Activated CD4-positive, alpha-beta T cell treated with anti-CD3 and anti-CD28 coated beads, Interleukin-2, amount 10 ng/mL, durations not matched to agents 7 days and 5 days (primary cell): ENCODE results near the gene CYB561. TPM values are rescaled to one million over a fixed set of nuclear protein-coding genes. Genes with fewer than 3 reads are reported as not detected.

Source experiments
- CTCF ChIA-PET: fragments of 350-600 bp; sonication (Branson Sonifier 250); formaldehyde crosslinking; loops from one replicate; lab custom pipeline; 2021; ENCODE audit warnings: antibody characterized with exemption; lab: Charles Lee
- POLR2A ChIA-PET: fragments of 350-600 bp; sonication (Branson Sonifier 250); formaldehyde crosslinking; loops from one replicate; lab custom pipeline; 2021; ENCODE audit warnings: antibody characterized with exemption; lab: Charles Lee
- DNase-seq: peaks from one replicate; pipeline ENCODE4 v3.0.0-alpha.2; 2020
- H3K27ac Mint-ChIP-seq: one replicate; pipeline ENCODE4 v1.8.0; 2021; ENCODE audit warnings: mild to moderate bottlenecking, moderate library complexity, mixed read lengths
- H3K27me3 Mint-ChIP-seq: one replicate; pipeline ENCODE4 v1.8.0; 2021; ENCODE audit warnings: mixed read lengths
- H3K36me3 Mint-ChIP-seq: one replicate; pipeline ENCODE4 v1.8.0; 2021; ENCODE audit warnings: low read depth, mixed read lengths
- H3K4me1 Mint-ChIP-seq: one replicate; pipeline ENCODE4 v1.8.0; 2021; ENCODE audit warnings: mixed read lengths
- H3K4me3 Mint-ChIP-seq: one replicate; pipeline ENCODE4 v1.8.0; 2021; ENCODE audit warnings: mild to moderate bottlenecking, moderate library complexity, mixed read lengths
- H3K9me3 Mint-ChIP-seq: one replicate; pipeline ENCODE4 v1.8.0; 2021; ENCODE audit warnings: mixed read lengths
- total RNA-seq, 2 experiments: library from RNA; stranded (reverse); gene quantifications; one replicate each; pipeline ENCODE4 v1.2.3, GENCODE V29; 2021

The CYB561 gene
- total RNA-seq, 2 experiments from 2014 or later: 7.9 to 9.5 TPM

DNA sequence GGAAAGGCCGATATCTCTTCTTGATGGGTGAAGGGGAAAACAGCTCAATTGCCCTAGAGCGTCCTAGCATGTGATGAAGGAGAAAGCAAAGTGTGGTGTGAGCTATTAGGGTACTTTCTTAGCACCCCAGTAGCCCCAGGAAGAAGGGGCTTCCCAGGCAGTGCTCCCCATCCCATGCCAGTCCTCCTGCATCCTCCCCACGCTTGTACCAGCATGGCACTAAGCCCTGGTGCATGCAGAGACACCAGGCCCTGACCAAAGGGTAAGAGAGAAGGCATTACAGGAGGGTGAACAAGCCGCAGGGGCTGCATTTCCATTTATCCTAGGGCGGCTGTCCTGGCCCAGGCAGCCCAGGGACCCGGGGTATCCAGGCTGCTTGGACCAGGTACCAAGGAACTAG, 3.1 kb downstream of the CYB561 start:
- CTCF ChIA-PET: interaction anchor here (1.0 to 6.0 kb wide), 4 partner anchors 10 to 34 kb away, joined by 5 to 57 read pairs (median 13); partner anchors contain the start of gene ACE
- POLR2A ChIA-PET: no interaction called here
- H3K9me3 Mint-ChIP-seq: no peaks in the 10 kb centered on the region
- no peak overlapping the region for H3K4me3 Mint-ChIP-seq
- DNase-seq: no peak
- peaks cover 9% of the 10 kb centered on the region for H3K36me3 Mint-ChIP-seq
- peaks cover 12% of the 10 kb centered on the region for H3K27me3 Mint-ChIP-seq
- H3K4me1 Mint-ChIP-seq: peaks cover 43% of the 10 kb centered on the region
- H3K27ac Mint-ChIP-seq: no peak overlapping the region

GRCh38 chr17:63442549-63443035, 3.5 kb downstream of the CYB561 start:
- DNase-seq: no peak
- ChIA-PET POLR2A (no interaction called here), CTCF (interaction anchor here (0.5 to 6.0 kb wide), 6 partner anchors 10 to 144 kb away, joined by 3 to 57 read pairs (median 8); partner anchors contain the start of gene ACE)
- H3K4me1 Mint-ChIP-seq: peaks cover 43% of the 10 kb centered on the region
- peaks cover 12% of the 10 kb centered on the region for H3K27me3 Mint-ChIP-seq
- H3K4me3 Mint-ChIP-seq: no peak overlapping the region
- peak overlapping the region; percentile 81 for H3K27ac Mint-ChIP-seq
- no peaks in the 10 kb centered on the region for H3K9me3 Mint-ChIP-seq
- peaks cover 9% of the 10 kb centered on the region for H3K36me3 Mint-ChIP-seq

DNA sequence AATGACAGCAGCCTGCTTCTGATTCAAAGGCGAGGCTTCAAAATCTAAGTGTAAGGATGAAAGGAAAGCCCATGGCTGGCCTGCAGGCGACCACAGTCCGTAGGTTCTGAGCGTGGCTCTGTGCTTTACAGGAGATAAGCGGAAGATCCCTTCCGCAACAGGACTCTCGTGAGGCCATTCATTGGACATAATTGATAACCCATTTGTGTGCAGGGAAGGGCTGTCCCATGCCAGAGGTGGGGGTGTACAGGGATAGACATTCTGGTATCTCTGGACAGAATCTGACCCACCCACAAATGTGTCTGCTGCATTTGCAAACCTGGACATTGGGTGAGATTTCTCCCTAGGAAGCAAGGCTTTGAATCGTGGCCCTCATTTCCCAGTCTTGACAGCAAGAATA, 4.0 kb downstream of the CYB561 start:
- Mint-ChIP-seq H3K36me3 (peaks cover 9% of the 10 kb centered on the region), H3K9me3 (no peaks in the 10 kb centered on the region), H3K27me3 (peaks cover 12% of the 10 kb centered on the region), H3K27ac (peak overlapping the region; percentile 81), H3K4me3 (no peak overlapping the region), H3K4me1 (peaks cover 39% of the 10 kb centered on the region)
- DNase-seq: no peak
- ChIA-PET CTCF (interaction anchor here (0.5 to 6.0 kb wide), 4 partner anchors 9 to 144 kb away, joined by 3 to 57 read pairs (median 10); no protein-coding TSS in a partner anchor), POLR2A (no interaction called here)

DNA sequence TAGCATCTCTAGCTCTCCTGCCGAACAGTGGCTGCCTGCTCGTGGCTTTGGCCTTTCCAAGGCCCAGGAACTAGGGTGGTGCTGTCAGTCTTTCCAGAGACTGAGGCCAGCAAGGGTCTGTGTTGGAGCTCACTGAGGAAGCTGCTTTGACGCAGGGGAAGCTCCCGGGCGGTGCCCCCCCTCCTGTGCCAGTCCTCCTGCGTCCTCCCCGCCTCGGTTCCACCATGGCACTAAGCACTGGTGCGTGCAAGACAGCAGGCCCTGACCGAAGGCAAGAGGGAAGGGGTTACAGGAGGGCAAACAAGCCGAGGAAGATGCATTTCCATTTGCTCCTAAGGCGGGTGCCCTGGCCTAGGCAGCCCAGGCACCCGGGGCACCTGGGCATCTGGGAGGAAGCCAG, 4.5 kb downstream of the CYB561 start:
- ChIA-PET POLR2A (no interaction called here), CTCF (interaction anchor here (1.0 to 4.2 kb wide), 2 partner anchors 16 to 26 kb away, joined by 3 to 16 read pairs; no protein-coding TSS in a partner anchor)
- Mint-ChIP-seq H3K36me3 (peaks cover 9% of the 10 kb centered on the region), H3K4me1 (peaks cover 41% of the 10 kb centered on the region), H3K27me3 (peaks cover 12% of the 10 kb centered on the region), H3K27ac (peak overlapping the region; percentile 64), H3K4me3 (no peak overlapping the region), H3K9me3 (no peaks in the 10 kb centered on the region)
- no peak for DNase-seq

DNA sequence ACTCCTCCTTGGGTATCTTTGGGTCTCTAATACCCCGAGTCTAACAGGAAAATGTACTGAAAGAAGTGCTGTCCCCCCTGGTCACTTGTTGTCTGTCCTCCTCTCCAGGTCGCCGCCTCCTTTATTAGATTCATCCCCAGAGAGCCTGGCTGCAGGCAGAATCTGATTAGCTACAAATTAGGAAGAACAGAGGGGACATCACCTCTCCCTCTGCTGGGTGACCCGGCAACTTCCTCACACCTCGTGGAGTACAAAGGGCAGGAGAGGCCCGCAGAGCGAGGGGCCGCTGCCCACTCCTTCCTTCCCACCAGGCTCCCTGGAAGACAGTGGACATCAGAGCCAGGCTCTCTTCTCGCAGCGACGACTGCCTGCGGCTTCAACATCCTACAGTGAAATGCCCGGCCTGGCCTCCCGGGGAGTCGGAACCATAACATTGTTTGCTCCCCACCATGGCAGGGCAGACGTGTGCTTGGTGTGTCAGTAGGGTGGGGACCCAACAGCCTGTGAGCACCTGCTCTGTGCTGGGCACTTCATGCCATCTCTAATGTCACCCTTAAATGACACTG, 5.3 kb downstream of the CYB561 start:
- peaks cover 45% of the 10 kb centered on the region for H3K4me1 Mint-ChIP-seq
- H3K27ac Mint-ChIP-seq: peak overlapping the region; percentile 98
- H3K4me3 Mint-ChIP-seq: no peak overlapping the region
- peaks cover 9% of the 10 kb centered on the region for H3K36me3 Mint-ChIP-seq
- H3K27me3 Mint-ChIP-seq: peaks cover 12% of the 10 kb centered on the region
- DNase-seq: no peak
- CTCF ChIA-PET: interaction anchor here (1.1 to 7.1 kb wide), 3 partner anchors 13 to 16 kb away, joined by 3 to 57 read pairs (median 16); no protein-coding TSS in a partner anchor
- POLR2A ChIA-PET: no interaction called here
- H3K9me3 Mint-ChIP-seq: no peaks in the 10 kb centered on the region

GRCh38 chr17:63440127-63440769, 5.9 kb downstream of the CYB561 start:
- DNase-seq: peak; percentile 42
- Mint-ChIP-seq H3K4me1 (peaks cover 50% of the 10 kb centered on the region), H3K4me3 (peak overlapping the region; percentile 57), H3K36me3 (peaks cover 9% of the 10 kb centered on the region), H3K27ac (peak overlapping the region; percentile 98), H3K9me3 (no peaks in the 10 kb centered on the region), H3K27me3 (peaks cover 11% of the 10 kb centered on the region)
- CTCF ChIA-PET: interaction anchor here (0.6 to 7.1 kb wide), 4 partner anchors 9 to 202 kb away, joined by 3 to 57 read pairs (median 5); no protein-coding TSS in a partner anchor
- POLR2A ChIA-PET: no interaction called here

- DNase-seq: peak; percentile 58
- POLR2A ChIA-PET: no interaction called here
Measured at GRCh38 chr17:63439687-63440086, 6.4 kb downstream of the CYB561 start.

DNA sequence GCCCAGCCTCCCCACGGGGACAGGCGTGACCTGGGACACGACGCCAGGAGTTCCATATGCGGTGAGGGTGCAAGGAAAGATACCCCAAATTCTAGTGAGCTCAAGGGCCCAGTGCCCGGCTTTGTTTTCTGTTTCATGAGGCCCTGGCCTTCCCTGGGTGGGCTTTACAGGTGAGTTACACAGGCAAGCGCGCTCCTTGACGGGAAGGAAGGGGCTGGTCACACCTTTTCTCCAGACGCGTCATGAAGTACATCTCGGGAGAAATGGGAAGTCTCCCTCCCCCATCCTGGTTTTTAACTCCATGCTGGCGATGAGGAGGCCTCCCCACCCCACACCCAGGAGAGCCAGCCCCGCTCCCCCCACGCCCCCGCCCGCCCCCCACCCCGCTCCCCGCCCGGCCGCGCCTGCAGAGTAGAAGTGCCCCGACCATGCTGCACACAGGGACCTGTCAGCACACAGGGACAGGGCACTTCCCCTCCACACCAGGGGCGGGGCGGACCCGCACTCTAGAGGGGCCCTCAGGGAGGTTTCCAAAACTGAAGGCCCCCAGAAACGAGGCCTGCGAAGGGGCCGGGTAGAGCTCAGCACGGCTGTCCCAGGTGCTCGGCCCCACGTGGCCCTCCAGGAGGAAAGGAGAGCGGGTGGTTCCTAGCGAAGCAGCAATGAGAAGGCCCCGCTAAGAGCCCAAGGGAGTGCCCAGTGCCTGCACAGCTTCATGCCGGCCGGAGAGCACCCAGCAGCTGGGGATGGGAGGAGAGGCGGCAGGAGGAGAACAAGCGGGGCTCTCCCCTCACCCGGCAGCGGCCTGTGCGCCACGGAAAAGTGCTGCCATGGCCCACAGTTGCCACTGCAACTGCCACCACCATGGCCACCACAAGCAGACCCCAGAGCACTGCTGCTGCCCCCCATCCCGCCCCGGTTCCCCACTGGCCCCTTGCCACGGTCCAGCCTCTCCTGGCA, 7.7 kb downstream of the CYB561 start:
- peaks cover 14% of the 10 kb centered on the region for H3K36me3 Mint-ChIP-seq
- no peak for DNase-seq
- CTCF ChIA-PET: interaction anchor here (0.6 to 7.1 kb wide), 4 partner anchors 13 to 637 kb away, joined by 3 to 57 read pairs (median 5); no protein-coding TSS in a partner anchor
- POLR2A ChIA-PET: no interaction called here
- no peaks in the 10 kb centered on the region for H3K27me3 Mint-ChIP-seq
- H3K4me3 Mint-ChIP-seq: no peak overlapping the region
- peak overlapping the region; percentile 89 for H3K27ac Mint-ChIP-seq
- H3K9me3 Mint-ChIP-seq: no peaks in the 10 kb centered on the region
- H3K4me1 Mint-ChIP-seq: peaks cover 65% of the 10 kb centered on the region

More at GRCh38 chr17:63439687-63440086, 6.4 kb downstream of the CYB561 start:
- Mint-ChIP-seq H3K4me1 (peaks cover 52% of the 10 kb centered on the region), H3K27ac (peak overlapping the region; percentile 98), H3K36me3 (peaks cover 12% of the 10 kb centered on the region), H3K9me3 (no peaks in the 10 kb centered on the region), H3K4me3 (peak overlapping the region; percentile 57), H3K27me3 (peaks cover 5% of the 10 kb centered on the region)
- CTCF ChIA-PET: interaction anchor here (0.6 to 7.1 kb wide), 5 partner anchors 8 to 203 kb away, joined by 3 to 57 read pairs (median 3); no protein-coding TSS in a partner anchor

DNA sequence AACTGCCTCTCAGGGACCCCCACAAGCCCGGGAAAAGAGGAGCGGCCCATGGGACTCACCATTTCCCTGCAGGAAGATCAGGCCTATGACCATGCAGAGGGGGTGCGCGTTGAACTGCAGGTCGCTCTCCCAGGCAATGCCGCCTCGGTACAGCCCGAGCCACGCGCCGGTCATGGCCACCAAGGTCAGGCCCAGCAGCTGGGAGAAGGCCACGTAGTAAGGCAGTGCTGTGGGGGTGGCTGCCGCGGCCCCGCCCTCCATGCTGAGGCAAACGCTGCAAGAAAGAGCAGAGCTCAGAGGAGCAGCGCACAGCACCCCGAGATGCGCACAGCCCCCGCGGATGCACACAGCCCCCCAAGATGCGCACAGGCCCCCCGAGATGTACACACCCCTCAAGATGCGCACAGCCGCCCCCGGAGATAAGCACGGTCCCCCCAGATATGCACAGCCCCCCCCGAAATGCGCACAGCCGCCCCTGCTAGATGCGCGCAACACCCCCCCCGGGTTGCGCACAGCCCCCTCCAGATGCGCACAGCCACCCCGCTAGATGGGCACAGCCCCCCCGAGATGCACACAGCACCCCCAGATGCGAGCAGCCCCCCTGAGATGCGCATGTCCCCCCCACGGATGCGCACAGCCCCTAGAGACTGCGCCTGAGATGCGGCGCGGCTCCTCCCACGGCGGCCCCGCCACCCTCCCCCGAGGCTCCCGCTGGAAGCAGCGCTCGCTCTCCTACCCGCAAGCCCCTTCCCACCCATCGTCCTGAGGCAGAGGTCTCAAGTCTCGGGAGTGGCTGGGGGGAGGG, 8.6 kb downstream of the CYB561 start:
- H3K36me3 Mint-ChIP-seq: peaks cover 14% of the 10 kb centered on the region
- H3K27me3 Mint-ChIP-seq: no peaks in the 10 kb centered on the region
- H3K4me3 Mint-ChIP-seq: no peak overlapping the region
- POLR2A ChIA-PET: no interaction called here
- peak overlapping the region; percentile 80 for H3K27ac Mint-ChIP-seq
- CTCF ChIA-PET: interaction anchor here (0.7 to 7.1 kb wide), 4 partner anchors 12 to 185 kb away, joined by 3 to 57 read pairs (median 14); partner anchors contain the start of gene MAP3K3
- H3K9me3 Mint-ChIP-seq: no peaks in the 10 kb centered on the region
- peaks cover 71% of the 10 kb centered on the region for H3K4me1 Mint-ChIP-seq
- DNase-seq: no peak

- peaks cover 14% of the 10 kb centered on the region for H3K36me3 Mint-ChIP-seq
- peaks cover 71% of the 10 kb centered on the region for H3K4me1 Mint-ChIP-seq
Measured at GRCh38 chr17:63436523-63437110, 9.5 kb downstream of the CYB561 start.

More at GRCh38 chr17:63436523-63437110, 9.5 kb downstream of the CYB561 start:
- Mint-ChIP-seq H3K27ac (peak overlapping the region; percentile 76), H3K9me3 (no peaks in the 10 kb centered on the region), H3K27me3 (no peaks in the 10 kb centered on the region), H3K4me3 (no peak overlapping the region)
- ChIA-PET POLR2A (no interaction called here), CTCF (interaction anchor here (0.8 to 7.3 kb wide), 6 partner anchors 8 to 186 kb away, joined by 3 to 57 read pairs (median 18); partner anchors contain the start of genes ACE, CYB561 and MAP3K3)
- no peak for DNase-seq
